Muscle layer of duodenum (tissue), 2 donors: ENCODE results near the gene VPREB1.
"Not testable (repeated sequence)": the region's sequence is repeated elsewhere in the genome, so short reads cannot be mapped to it uniquely, and the experiment has no call there.

Experiments used
- H3K27ac ChIP-seq: one replicate; pipeline ENCODE4 v1.7.0; 2013; ENCODE audit warnings: mild to moderate bottlenecking, low read length
- H3K27me3 ChIP-seq: one replicate; pipeline ENCODE4 v1.7.0; 2013; ENCODE audit warnings: low read depth, mild to moderate bottlenecking, control low read depth, low read length
- H3K36me3 ChIP-seq, 2 donors: one replicate each; pipeline ENCODE4 v1.7.0; 2013; ENCODE audit warnings: low read length in 2 of 2, control low read depth in 1 of 2, mild to moderate bottlenecking in 1 of 2; ENCODE audit not compliant: insufficient read depth in 2 of 2, control insufficient read depth in 1 of 2
- H3K4me1 ChIP-seq, 2 donors: one replicate each; pipeline ENCODE4 v1.7.0; 2013; ENCODE audit warnings: low read length in 2 of 2, mild to moderate bottlenecking in 2 of 2, control low read depth in 1 of 2, moderate library complexity in 1 of 2; ENCODE audit not compliant: insufficient read depth in 2 of 2, control insufficient read depth in 1 of 2
- H3K4me3 ChIP-seq, 2 donors: one replicate each; pipeline ENCODE4 v1.7.0; 2013; ENCODE audit warnings: low read length in 2 of 2, low read depth in 1 of 2, mild to moderate bottlenecking in 1 of 2
- H3K9me3 ChIP-seq, 2 donors: one replicate each; pipeline ENCODE4 v1.7.0; 2013; ENCODE audit warnings: low read length in 2 of 2, control low read depth in 1 of 2, mild to moderate bottlenecking in 1 of 2; ENCODE audit not compliant: control insufficient read depth in 1 of 2
- donor health status: healthy.

VPREB1 gene

GRCh38 chr22:22237521-22237920 lies 7.1 kb upstream of the VPREB1 start:
- no peaks in the 10 kb centered on the region for H3K27me3 ChIP-seq
- H3K36me3 ChIP-seq = no peaks in the 10 kb centered on the region
- H3K9me3 ChIP-seq = no peaks in the 10 kb centered on the region
- no peaks in the 10 kb centered on the region for H3K4me1 ChIP-seq
- H3K27ac ChIP-seq = no peak overlapping the region
- H3K4me3 ChIP-seq = no peak overlapping the region

GRCh38 chr22:22239311-22239939 lies 5.2 kb upstream of the VPREB1 start:
- no peaks in the 10 kb centered on the region for H3K9me3 ChIP-seq
- H3K36me3 ChIP-seq = no peaks in the 10 kb centered on the region
- H3K4me3 ChIP-seq = no peak overlapping the region
- no peak overlapping the region for H3K27ac ChIP-seq
- no peaks in the 10 kb centered on the region for H3K4me1 ChIP-seq
- H3K27me3 ChIP-seq = no peaks in the 10 kb centered on the region

- Histone ChIP-seq H3K27me3 (no peaks in the 10 kb centered on the region), H3K4me3 (no peak overlapping the region), H3K4me1 (no peaks in the 10 kb centered on the region), H3K27ac (no peak overlapping the region), H3K9me3 (no peaks in the 10 kb centered on the region), H3K36me3 (no peaks in the 10 kb centered on the region)
Observed at GRCh38 chr22:22241554-22241898, 3.1 kb upstream of the VPREB1 start.

- Histone ChIP-seq H3K27me3 (no peaks in the 10 kb centered on the region), H3K4me3 (no peak overlapping the region), H3K36me3 (no peaks in the 10 kb centered on the region), H3K4me1 (no peaks in the 10 kb centered on the region), H3K9me3 (no peaks in the 10 kb centered on the region), H3K27ac (no peak overlapping the region)
Observed at GRCh38 chr22:22242488-22242887, 2.1 kb upstream of the VPREB1 start.

GRCh38 chr22:22243033-22243680 lies 1.4 kb upstream of the VPREB1 start:
- Histone ChIP-seq H3K9me3 (no peaks in the 10 kb centered on the region), H3K36me3 (no peaks in the 10 kb centered on the region), H3K27ac (no peak overlapping the region), H3K4me3 (no peak overlapping the region), H3K27me3 (no peaks in the 10 kb centered on the region), H3K4me1 (no peaks in the 10 kb centered on the region)

GRCh38 chr22:22245256-22245909 lies 797 bp downstream of the VPREB1 start:
- H3K27me3 ChIP-seq = no peaks in the 10 kb centered on the region
- no peaks in the 10 kb centered on the region for H3K9me3 ChIP-seq
- no peak overlapping the region for H3K27ac ChIP-seq
- no peak overlapping the region for H3K4me3 ChIP-seq
- no peaks in the 10 kb centered on the region for H3K36me3 ChIP-seq
- no peaks in the 10 kb centered on the region for H3K4me1 ChIP-seq

GRCh38 chr22:22245935-22246525 lies 1.4 kb downstream of the VPREB1 start:
- Histone ChIP-seq H3K4me1 (no peaks in the 10 kb centered on the region), H3K4me3 (no peak overlapping the region), H3K27me3 (no peaks in the 10 kb centered on the region), H3K9me3 (no peaks in the 10 kb centered on the region), H3K36me3 (no peaks in the 10 kb centered on the region), H3K27ac (no peak overlapping the region)

GRCh38 chr22:22246706-22247105 lies 2.1 kb downstream of the VPREB1 start:
- no peaks in the 10 kb centered on the region for H3K9me3 ChIP-seq
- no peaks in the 10 kb centered on the region for H3K4me1 ChIP-seq
- H3K36me3 ChIP-seq = no peaks in the 10 kb centered on the region
- no peak overlapping the region for H3K4me3 ChIP-seq
- H3K27me3 ChIP-seq = no peaks in the 10 kb centered on the region
- no peak overlapping the region for H3K27ac ChIP-seq

GRCh38 chr22:22248878-22249277 lies 4.3 kb downstream of the VPREB1 start:
- Histone ChIP-seq H3K27ac (no peak overlapping the region), H3K27me3 (no peaks in the 10 kb centered on the region), H3K4me1 (no peaks in the 10 kb centered on the region), H3K36me3 (no peaks in the 10 kb centered on the region), H3K4me3 (no peak overlapping the region), H3K9me3 (no peaks in the 10 kb centered on the region)

- not testable (repeated sequence) for H3K9me3 ChIP-seq, H3K36me3 ChIP-seq, H3K27ac ChIP-seq, H3K4me3 ChIP-seq, H3K4me1 ChIP-seq, H3K27me3 ChIP-seq
Observed at GRCh38 chr22:22250651-22251050, 6.1 kb downstream of the VPREB1 start.

GRCh38 chr22:22256133-22256532 lies 11.5 kb downstream of the VPREB1 start:
- not testable (repeated sequence) for H3K4me1 ChIP-seq, H3K9me3 ChIP-seq, H3K27ac ChIP-seq, H3K4me3 ChIP-seq, H3K36me3 ChIP-seq, H3K27me3 ChIP-seq
